Measurements from ENCODE around the gene TEX11.
A peak's percentile ranks its signal among the peaks of the same experiment; 100 is the strongest.

The TEX11 gene

DNA sequence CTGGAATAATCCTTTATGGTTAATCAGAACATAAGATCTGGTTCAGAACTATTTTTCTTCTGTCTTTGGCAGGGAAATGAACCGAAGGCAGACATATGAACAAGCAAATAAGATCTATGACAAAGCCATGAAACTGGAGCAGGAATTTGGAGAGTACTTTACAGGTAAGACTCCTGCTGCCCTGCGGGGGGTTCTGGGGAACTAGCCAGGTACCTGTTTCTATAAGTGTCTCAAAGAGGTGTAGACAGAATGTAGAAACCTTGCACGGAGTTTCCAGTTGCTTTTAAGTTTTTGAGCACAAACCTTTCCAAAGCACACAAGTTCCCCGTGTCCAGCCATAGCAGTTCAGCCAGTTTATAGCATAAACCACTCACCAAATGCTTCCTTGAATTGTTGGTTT is 407.7 kb downstream of the TEX11 start:
- no peak for DNase-seq (ENCODE audit: low read depth in 4 of 4, low spot score in 1 of 4)

GRCh38 chrX:70498129-70498528 is 410.4 kb downstream of the TEX11 start:
- no peak for DNase-seq (ENCODE audit: low read depth in 4 of 4, low spot score in 1 of 4)

DNA sequence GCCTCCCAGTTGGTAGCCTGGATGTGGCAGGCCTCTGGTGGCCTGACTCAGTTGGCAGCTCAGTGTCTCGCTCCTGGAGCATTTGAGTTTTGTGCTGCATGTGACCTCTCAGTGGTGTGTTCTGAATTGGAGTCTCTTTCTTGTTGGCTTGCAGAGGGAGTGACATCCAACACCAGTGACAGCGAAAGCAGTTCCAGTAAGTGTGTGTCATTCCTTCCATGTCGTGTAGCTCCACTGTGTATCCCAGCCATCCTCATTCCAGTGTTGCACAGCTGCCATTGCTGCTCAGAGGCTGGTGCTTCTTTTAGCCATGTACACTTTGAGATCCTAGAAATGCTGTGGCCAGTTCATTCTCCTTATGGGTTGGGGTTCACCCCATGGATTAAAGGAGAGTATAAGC is 411.5 kb downstream of the TEX11 start:
- no peak for DNase-seq (ENCODE audit: low read depth in 4 of 4, low spot score in 1 of 4)

- no peak for DNase-seq (ENCODE audit: low read depth in 4 of 4, low spot score in 1 of 4)
Observed at GRCh38 chrX:70496491-70496890, 412.0 kb downstream of the TEX11 start.

DNA sequence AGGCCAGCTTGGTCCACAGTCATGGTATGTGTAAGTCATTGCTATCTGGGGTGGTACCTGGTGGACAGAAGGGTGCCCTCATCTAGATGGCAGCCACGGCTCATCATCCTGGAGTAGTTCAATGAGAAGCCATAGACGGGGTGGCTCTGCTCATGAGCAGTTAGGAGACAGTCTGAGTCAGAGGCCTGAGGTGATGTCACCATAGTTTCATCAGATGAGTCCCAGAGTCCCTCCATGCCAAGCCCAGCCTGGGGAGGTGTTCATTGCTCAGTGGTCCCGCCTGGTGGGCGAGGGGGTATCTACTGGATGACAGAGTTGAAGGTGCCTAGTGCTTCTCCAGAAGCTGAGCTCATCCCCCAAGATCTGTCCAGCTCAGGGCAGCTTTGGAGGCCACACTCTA is 414.1 kb downstream of the TEX11 start:
- DNase-seq (ENCODE audit: low read depth in 4 of 4, low spot score in 1 of 4): peak in 1 of 4 experiments; percentile 4

DNA sequence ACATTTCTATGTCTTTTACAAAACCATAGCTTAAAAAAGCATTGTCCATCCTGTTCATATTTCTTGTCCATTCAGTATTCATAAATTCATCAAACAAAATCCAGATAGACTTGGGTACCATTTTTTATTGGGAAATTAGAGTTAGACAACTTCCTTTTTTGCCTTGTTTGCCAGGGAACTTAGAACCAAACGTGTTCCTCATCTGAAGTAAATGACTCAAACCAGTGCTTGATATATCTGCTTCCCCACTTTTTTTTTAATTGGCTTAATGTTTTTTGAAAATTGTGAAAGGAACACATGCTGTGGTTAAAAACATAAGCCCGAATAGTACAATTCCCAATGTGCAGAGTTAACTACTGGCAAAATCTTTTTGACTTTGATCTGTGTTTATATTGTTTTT is 419.7 kb downstream of the TEX11 start:
- DNase-seq (ENCODE audit: low read depth in 4 of 4, low spot score in 1 of 4): no peak

DNA sequence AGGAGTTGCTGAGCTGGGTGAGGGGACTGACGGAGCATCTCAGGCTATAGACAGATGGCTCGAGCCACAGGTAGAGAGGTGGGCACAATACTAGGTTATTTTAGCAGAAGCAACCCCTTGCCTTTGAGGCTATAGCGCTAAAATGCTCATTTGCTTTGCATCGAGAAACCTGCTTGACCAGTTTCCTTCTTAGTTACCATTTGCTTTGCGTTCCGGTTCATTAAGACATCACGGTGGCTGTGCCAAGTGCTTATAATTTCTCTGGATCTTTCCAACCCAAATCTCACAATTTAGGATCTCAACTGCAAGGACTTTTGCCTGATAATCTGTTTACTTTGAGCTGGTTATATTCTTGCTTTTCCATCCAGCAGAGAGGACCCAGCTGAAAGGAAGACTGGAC is 423.0 kb downstream of the TEX11 start:
- DNase-seq (ENCODE audit: low read depth in 4 of 4, low spot score in 1 of 4): no peak

DNA sequence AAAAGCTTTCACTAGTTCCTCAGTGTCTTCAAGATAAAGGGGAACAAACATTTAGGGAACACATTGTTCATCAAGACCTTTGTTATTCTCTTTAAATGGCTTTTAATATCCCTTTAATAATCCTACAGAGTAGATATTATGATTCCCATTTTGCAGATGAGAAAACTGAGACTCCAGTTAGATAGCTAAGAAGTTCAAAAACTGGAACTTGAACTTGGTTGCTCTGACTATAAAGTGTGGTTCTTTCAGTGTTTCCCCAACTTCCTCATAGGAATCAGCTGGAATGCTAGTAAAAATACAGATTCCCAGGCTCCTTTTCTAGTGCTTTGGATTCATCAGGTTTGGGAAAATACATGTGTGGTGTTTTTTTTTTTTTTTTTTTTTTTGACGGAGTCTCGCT is 426.2 kb downstream of the TEX11 start:
- no peak for DNase-seq (ENCODE audit: low read depth in 4 of 4, low spot score in 1 of 4)

- no peak for DNase-seq (ENCODE audit: low read depth in 4 of 4, low spot score in 1 of 4)
Observed at GRCh38 chrX:70481471-70482270, 426.8 kb downstream of the TEX11 start.

- DNase-seq (ENCODE audit: low read depth in 4 of 4, low spot score in 1 of 4): no peak
Observed at GRCh38 chrX:70480660-70481018, 427.9 kb downstream of the TEX11 start.

- no peak for DNase-seq (ENCODE audit: low read depth in 4 of 4, low spot score in 1 of 4)
Observed at GRCh38 chrX:70479922-70480659, 428.4 kb downstream of the TEX11 start.

- DNase-seq (ENCODE audit: low read depth in 4 of 4, low spot score in 1 of 4): no peak
Observed at GRCh38 chrX:70479247-70479921, 429.1 kb downstream of the TEX11 start.

Measured in stimulated activated CD4-positive, alpha-beta T cell treated with anti-CD3 and anti-CD28 coated beads, Interleukin-1b, Interleukin-23, amount 100 ng/mL, for 24 hours (primary cell).